HepG2 (cell line): ENCODE results near the gene TLE1. TPM values are rescaled to one million over a fixed set of nuclear protein-coding genes. Genes with fewer than 3 reads are reported as not detected.

ENCODE experiments used
- CBX1 ChIP-seq: IDR thresholded peaks from one replicate; pipeline ENCODE4 v1.6.1; 2016; ENCODE audit warnings: antibody characterized with exemption, low read depth
- EED ChIP-seq: sonication (generic); formaldehyde crosslinking; IDR thresholded peaks from 2 replicates; pipeline ENCODE4 v1.5.0; 2020; ENCODE audit warnings: mild to moderate bottlenecking, missing genetic modification reagents
- HOXA5 ChIP-seq: sonication (generic); formaldehyde crosslinking; IDR thresholded peaks from 2 replicates; pipeline ENCODE4 v1.4.0; 2020; ENCODE audit warnings: missing genetic modification reagents
- IRX3 ChIP-seq: sonication (generic); formaldehyde crosslinking; IDR thresholded peaks from 2 replicates; pipeline ENCODE4 v1.8.1; 2023; ENCODE audit warnings: mild to moderate bottlenecking, low read depth, missing genetic modification reagents, borderline replicate concordance
- JUND ChIP-seq: sonication (generic); formaldehyde crosslinking; IDR thresholded peaks from 2 replicates; pipeline ENCODE4 v1.8.0; 2022; ENCODE audit warnings: mild to moderate bottlenecking, missing genetic modification reagents
- MAFF ChIP-seq: IDR thresholded peaks from 2 replicates; pipeline ENCODE4 v1.6.1; 2011; ENCODE audit warnings: low read depth, low read length, improper control_type of control experiment
- NCOA5 ChIP-seq: sonication (generic); formaldehyde crosslinking; IDR thresholded peaks from 2 replicates; pipeline ENCODE4 v1.4.0; 2020; ENCODE audit warnings: missing genetic modification reagents
- NFIB ChIP-seq: sonication (generic); formaldehyde crosslinking; IDR thresholded peaks from 2 replicates; pipeline ENCODE4 v1.9.0; 2021; ENCODE audit warnings: missing genetic modification reagents, mild to moderate bottlenecking, borderline replicate concordance
- SSRP1 ChIP-seq: IDR thresholded peaks from 2 replicates; pipeline ENCODE4 v1.6.1; 2016; ENCODE audit warnings: control low read depth
- TFAP4 ChIP-seq: sonication (generic); IDR thresholded peaks from 2 replicates; pipeline ENCODE4 v1.6.1; 2016; ENCODE audit warnings: low read depth, borderline replicate concordance
- ZFP82 ChIP-seq: sonication (generic); formaldehyde crosslinking; IDR thresholded peaks from 2 replicates; pipeline ENCODE4 v1.5.1; 2020; ENCODE audit warnings: mild to moderate bottlenecking, missing genetic modification reagents, borderline replicate concordance
- ZNF235 ChIP-seq: sonication (generic); formaldehyde crosslinking; IDR thresholded peaks from 2 replicates; pipeline ENCODE4 v1.8.1; 2023; ENCODE audit warnings: mild to moderate bottlenecking, missing genetic modification reagents, borderline replicate concordance
- ZNF276 ChIP-seq: sonication (generic); formaldehyde crosslinking; IDR thresholded peaks from 2 replicates; pipeline ENCODE4 v1.4.0; 2020; ENCODE audit warnings: mild to moderate bottlenecking, low read depth, missing genetic modification reagents
- ZNF343 ChIP-seq: sonication (generic); formaldehyde crosslinking; IDR thresholded peaks from 2 replicates; pipeline ENCODE4 v1.4.0; 2020; ENCODE audit warnings: mild to moderate bottlenecking, missing genetic modification reagents
- ZNF362 ChIP-seq: sonication (generic); formaldehyde crosslinking; IDR thresholded peaks from 2 replicates; pipeline ENCODE4 v1.4.0; 2020; ENCODE audit warnings: missing genetic modification reagents, mild to moderate bottlenecking, borderline replicate concordance
- ZNF589 ChIP-seq: sonication (generic); formaldehyde crosslinking; conservative IDR thresholded peaks from 2 replicates; pipeline ENCODE4 v1.8.0; 2022; ENCODE audit warnings: mild to moderate bottlenecking, moderate library complexity, missing genetic modification reagents
- ZNF639 ChIP-seq: conservative IDR thresholded peaks from 2 replicates; pipeline ENCODE4 v1.6.1; 2018; ENCODE audit warnings: missing genetic modification reagents
- ZZZ3 ChIP-seq: sonication (generic); formaldehyde crosslinking; IDR thresholded peaks from 2 replicates; pipeline ENCODE4 v1.4.0; 2020; ENCODE audit warnings: missing genetic modification reagents, mild to moderate bottlenecking, borderline replicate concordance
- polyA plus RNA-seq, 8 experiments: library from polyadenylated mRNA; depleted of rRNA in 3 of 8; stranded (reverse) in 7 of 8; unstranded in 1 of 8; fragments of >200 nt; fragmentation: Illumina TruSeq in 4 of 8; extraction: Trizol in 4 of 8; gene quantifications; 2 replicates each; pipeline versions ENCODE4 v1.2.1 to v1.2.3, GENCODE V29; 2011 to 2016; ENCODE audit warnings: low read depth in 4 of 8, missing spikeins in 1 of 8, mixed read lengths in 1 of 8; ENCODE audit not compliant: insufficient read depth in 1 of 8
- total RNA-seq, 5 experiments: library from RNA; depleted of rRNA; stranded (reverse); fragments of >200 nt; fragmentation: Illumina TruSeq; extraction: Trizol; gene quantifications; 2 replicates each; pipeline ENCODE4 v1.2.3, GENCODE V29; 2016; ENCODE audit warnings: low read depth in 1 of 5
- TF ChIP-seq, protein P1 (sequence below): sonication (generic); formaldehyde crosslinking; IDR thresholded peaks from 2 replicates; pipeline ENCODE4 v1.5.0; 2020; ENCODE audit warnings: mild to moderate bottlenecking, missing genetic modification reagents

The TLE1 gene
- total and polyA plus RNA-seq, 2 of the 13 experiments (the other 11 are each of a cell fraction or from before 2014, with no cell fraction given) = 35.9 to 109 TPM

GRCh38 chr9:81689343-81690175 is at the start of gene TLE1 (continued):
- TF ChIP-seq EED = no peak; the same call in 1 of the 2 replicates
- TF ChIP-seq ZNF235 (CRISPR knock-in tag) = no peak
- TF ChIP-seq NFIB = no peak
- TF ChIP-seq HOXA5 (CRISPR knock-in tag) = peak; percentile 94
- no peak for TF ChIP-seq ZNF276
- no peak for TF ChIP-seq SSRP1 (CRISPR knock-in tag)
- TF ChIP-seq IRX3 = no peak
- TF ChIP-seq ZZZ3 (CRISPR knock-in tag) = no peak
- TF ChIP-seq JUND (CRISPR knock-in tag) = peak; percentile 46; the same call in 1 of the 2 replicates
- no peak for TF ChIP-seq CBX1
- 0 out of 2 replicates have a peak, but pooled peaks have one; percentile 5 for TF ChIP-seq TFAP4
- peak; percentile 88 for TF ChIP-seq ZNF343 (CRISPR knock-in tag)
- TF ChIP-seq ZNF639 = peak; percentile 83
- TF ChIP-seq NCOA5 (CRISPR knock-in tag) = no peak
- TF ChIP-seq ZNF362 (CRISPR knock-in tag) = no peak; the same call in 1 of the 2 replicates
- TF ChIP-seq, protein P1, sequence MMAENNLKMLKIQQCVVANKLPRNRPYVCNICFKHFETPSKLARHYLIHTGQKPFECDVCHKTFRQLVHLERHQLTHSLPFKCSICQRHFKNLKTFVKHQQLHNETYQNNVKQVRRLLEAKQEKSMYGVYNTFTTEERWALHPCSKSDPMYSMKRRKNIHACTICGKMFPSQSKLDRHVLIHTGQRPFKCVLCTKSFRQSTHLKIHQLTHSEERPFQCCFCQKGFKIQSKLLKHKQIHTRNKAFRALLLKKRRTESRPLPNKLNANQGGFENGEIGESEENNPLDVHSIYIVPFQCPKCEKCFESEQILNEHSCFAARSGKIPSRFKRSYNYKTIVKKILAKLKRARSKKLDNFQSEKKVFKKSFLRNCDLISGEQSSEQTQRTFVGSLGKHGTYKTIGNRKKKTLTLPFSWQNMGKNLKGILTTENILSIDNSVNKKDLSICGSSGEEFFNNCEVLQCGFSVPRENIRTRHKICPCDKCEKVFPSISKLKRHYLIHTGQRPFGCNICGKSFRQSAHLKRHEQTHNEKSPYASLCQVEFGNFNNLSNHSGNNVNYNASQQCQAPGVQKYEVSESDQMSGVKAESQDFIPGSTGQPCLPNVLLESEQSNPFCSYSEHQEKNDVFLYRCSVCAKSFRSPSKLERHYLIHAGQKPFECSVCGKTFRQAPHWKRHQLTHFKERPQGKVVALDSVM (CRISPR knock-in tag) = no peak
- no peak for TF ChIP-seq MAFF
- TF ChIP-seq ZNF589 = no peak
- 0 out of 2 replicates have a peak, but pooled peaks have one; percentile 63 for TF ChIP-seq ZFP82
